Transverse colon (tissue), 4 donors: Measurements from ENCODE around the gene MAP2K5. TPM values are rescaled to one million over a fixed set of nuclear protein-coding genes. Genes with fewer than 3 reads are reported as not detected.

Source experiments
- DNase-seq: peaks from one replicate; pipeline ENCODE4 v3.0.0-alpha.2; 2019
- H3K27ac ChIP-seq, 4 donors: fragments of 200-600 bp; sonication (generic); 2 replicates each; pipeline ENCODE4 v1.5.1; 2016 to 2018; ENCODE audit warnings: inconsistent platforms in 4 of 4
- H3K27me3 ChIP-seq: fragments of 200-600 bp; sonication (generic); 2 replicates; pipeline ENCODE4 v1.5.1; 2017; ENCODE audit warnings: inconsistent platforms
- H3K36me3 ChIP-seq, 4 donors: fragments of 200-600 bp; sonication (generic); 2 replicates each; pipeline ENCODE4 v1.5.1; 2017 to 2019; ENCODE audit warnings: inconsistent platforms in 4 of 4
- H3K4me1 ChIP-seq, 4 donors: fragments of 200-600 bp; sonication (generic); 2 replicates each; pipeline ENCODE4 v1.5.1; 2017 to 2020; ENCODE audit warnings: inconsistent platforms in 4 of 4
- H3K4me3 ChIP-seq, 4 donors: fragments of 200-600 bp; sonication (generic); 1 replicate in 1 of 4; 2 replicates in 3 of 4; pipeline versions ENCODE4 v1.5.1 to v1.6.1; 2017 to 2019; ENCODE audit warnings: inconsistent platforms in 4 of 4
- H3K9me3 ChIP-seq, 2 donors: fragments of 200-600 bp; sonication (generic); 2 replicates each; pipeline ENCODE4 v1.5.1; 2017 to 2019; ENCODE audit warnings: inconsistent platforms in 2 of 2
- EP300 ChIP-seq: sonication (generic); formaldehyde crosslinking; IDR thresholded peaks from one replicate; pipeline ENCODE4 v1.6.1; 2017; ENCODE audit warnings: antibody characterized with exemption, low read depth
- POLR2A ChIP-seq: fragments of 450-650 bp; IDR thresholded peaks from one replicate; pipeline ENCODE4 v1.6.1; 2016; ENCODE audit warnings: antibody characterized with exemption, mild to moderate bottlenecking, moderate library complexity
- POLR2AphosphoS5 ChIP-seq, 3 donors: sonication (generic); formaldehyde crosslinking; IDR thresholded peaks; one replicate each; pipeline ENCODE4 v1.6.1; 2016; ENCODE audit warnings: antibody characterized with exemption in 3 of 3
- WGBS, 2 donors: methylation state at CpG; one replicate each; pipeline ENCODE4 v1.1.5; 2018; ENCODE audit warnings: low coverage in 1 of 2; 5-methylcytosine and 5-hydroxymethylcytosine counted together
- in situ Hi-C, 4 donors: fragments of 200-750 bp; cut with MboI; loops; one replicate each; pipeline versions ENCODE4 v1.15.0 to v1.15.1; 2017; ENCODE audit warnings: low sequenced_read_pairs in 3 of 4, low pct_ligation_motif_present in 1 of 4, low pct_unique_long_range_greater_than_20kb in 1 of 4
- intact Hi-C: fragments of 100-400 bp; cut with DNase I; formaldehyde crosslinking; loops from one replicate; pipeline ENCODE4 v1.15.1; 2023; ENCODE audit warnings: low total_unique reads
- total RNA-seq, 4 donors: library from RNA; depleted of rRNA; stranded (reverse); fragments of >200 nt; gene quantifications; one replicate each; pipeline ENCODE4 v1.1.0, GENCODE V29; 2016
- TF ChIP-seq, protein P1 (sequence below), 5 experiments: fragments of 200-600 bp in 3 of 5; fragments of 450-650 bp in 2 of 5; sonication (generic) in 3 of 5; IDR thresholded peaks; 1 replicate in 2 of 5; 2 replicates in 3 of 5; pipeline ENCODE4 v1.5.1; 2016 to 2017; ENCODE audit warnings: antibody characterized with exemption in 5 of 5, inconsistent platforms in 3 of 5, mild to moderate bottlenecking in 2 of 5, moderate library complexity in 1 of 5

The MAP2K5 gene
- total RNA-seq, 4 donors from 2014 or later, result 19.8 to 320 (median 21.1) TPM

DNA sequence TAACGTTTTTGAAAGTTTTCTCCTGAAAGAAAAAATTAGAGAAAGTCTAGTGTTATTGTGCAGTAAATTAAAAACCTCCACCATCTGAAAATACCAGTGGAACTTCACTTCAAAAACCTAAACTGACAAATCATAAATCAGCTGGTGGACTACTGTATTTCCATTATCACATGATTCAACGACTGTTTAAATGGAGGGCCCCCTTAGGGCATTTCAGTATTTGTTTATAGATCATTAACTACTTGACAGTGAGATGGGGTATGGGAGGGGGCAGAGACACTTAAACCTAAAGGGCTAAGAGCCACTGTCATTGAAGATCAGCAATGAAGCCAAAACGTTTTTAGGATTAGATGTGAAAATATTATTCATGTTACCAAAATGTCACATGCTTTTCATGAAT, 30.4 kb upstream of the MAP2K5 start:
- Histone ChIP-seq H3K4me1 (no peaks in the 10 kb centered on the region), H3K9me3 (no peaks in the 10 kb centered on the region), H3K27ac (no peak overlapping the region), H3K27me3 (no peaks in the 10 kb centered on the region), H3K4me3 (no peak overlapping the region), H3K36me3 (peaks cover 0 to 12% (median 0%) of the 10 kb centered on the region in 4 donors)
- TF ChIP-seq, protein P1, sequence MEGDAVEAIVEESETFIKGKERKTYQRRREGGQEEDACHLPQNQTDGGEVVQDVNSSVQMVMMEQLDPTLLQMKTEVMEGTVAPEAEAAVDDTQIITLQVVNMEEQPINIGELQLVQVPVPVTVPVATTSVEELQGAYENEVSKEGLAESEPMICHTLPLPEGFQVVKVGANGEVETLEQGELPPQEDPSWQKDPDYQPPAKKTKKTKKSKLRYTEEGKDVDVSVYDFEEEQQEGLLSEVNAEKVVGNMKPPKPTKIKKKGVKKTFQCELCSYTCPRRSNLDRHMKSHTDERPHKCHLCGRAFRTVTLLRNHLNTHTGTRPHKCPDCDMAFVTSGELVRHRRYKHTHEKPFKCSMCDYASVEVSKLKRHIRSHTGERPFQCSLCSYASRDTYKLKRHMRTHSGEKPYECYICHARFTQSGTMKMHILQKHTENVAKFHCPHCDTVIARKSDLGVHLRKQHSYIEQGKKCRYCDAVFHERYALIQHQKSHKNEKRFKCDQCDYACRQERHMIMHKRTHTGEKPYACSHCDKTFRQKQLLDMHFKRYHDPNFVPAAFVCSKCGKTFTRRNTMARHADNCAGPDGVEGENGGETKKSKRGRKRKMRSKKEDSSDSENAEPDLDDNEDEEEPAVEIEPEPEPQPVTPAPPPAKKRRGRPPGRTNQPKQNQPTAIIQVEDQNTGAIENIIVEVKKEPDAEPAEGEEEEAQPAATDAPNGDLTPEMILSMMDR (IDR thresholded peaks at IDR 0.05), result no peak
- TF ChIP-seq POLR2A (no peak), EP300 (no peak), POLR2AphosphoS5 (IDR thresholded peaks at IDR 0.05) (no peak)
- in situ Hi-C loops, result loop anchor here in 1 of 4 donors (10.0 kb wide), 1 partner anchor 323 kb away; no protein-coding TSS in a partner anchor
- no peak for DNase-seq
- intact Hi-C loops, result no loop called here
- 40 to 60% methylated on average over 3 of the region's 3 CpGs for WGBS, 2 donors

DNA sequence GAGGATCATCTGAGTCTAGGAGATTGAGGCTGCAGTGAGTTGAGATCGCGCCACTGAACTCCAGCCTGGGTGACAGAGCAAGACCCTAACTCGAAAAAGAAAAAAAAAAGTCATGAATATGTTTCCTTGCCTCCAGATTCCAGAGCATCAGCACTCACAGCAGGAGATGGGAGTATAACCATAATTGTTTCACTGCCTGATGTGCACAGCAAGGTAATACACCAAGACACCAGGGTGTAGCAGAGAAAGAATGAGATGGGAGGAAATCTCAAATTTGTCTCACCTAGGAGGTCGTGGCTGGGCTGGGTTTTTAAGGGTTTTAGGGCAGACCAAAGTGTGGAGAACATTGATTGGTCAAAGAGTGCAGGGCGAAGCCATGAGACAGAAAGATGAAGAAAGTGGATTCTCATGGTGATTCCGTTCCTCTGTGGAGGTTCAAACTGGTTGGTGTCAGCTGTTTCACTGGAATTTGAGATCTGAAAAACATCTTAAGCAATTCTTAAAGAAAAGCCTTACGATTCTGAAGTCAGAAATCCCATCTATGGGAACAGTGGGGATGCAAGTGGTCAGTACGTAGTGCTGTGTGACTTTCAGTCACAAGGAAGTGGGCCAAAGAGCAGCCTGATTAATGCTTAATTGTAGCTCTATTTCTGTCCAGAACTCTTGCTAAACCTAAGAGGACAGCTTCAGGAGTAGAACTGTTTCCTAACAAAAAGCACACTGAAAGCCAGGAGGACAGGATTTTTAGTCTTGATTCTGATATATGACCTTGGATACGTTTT, 29.4 kb upstream of the MAP2K5 start:
- TF ChIP-seq POLR2A (no peak), EP300 (no peak), POLR2AphosphoS5 (IDR thresholded peaks at IDR 0.05) (no peak)
- TF ChIP-seq, protein P1 (IDR thresholded peaks at IDR 0.05), result no peak
- no peak for DNase-seq
- H3K9me3 ChIP-seq, result no peaks in the 10 kb centered on the region
- no peaks in the 10 kb centered on the region for H3K27me3 ChIP-seq
- no peaks in the 10 kb centered on the region for H3K4me1 ChIP-seq
- intact Hi-C loops, result no loop called here
- H3K36me3 ChIP-seq, result peaks cover 0 to 12% (median 0%) of the 10 kb centered on the region in 4 donors
- no peak overlapping the region for H3K4me3 ChIP-seq
- no peak overlapping the region for H3K27ac ChIP-seq
- in situ Hi-C loops, result loop anchor here in 1 of 4 donors (10.0 kb wide), 1 partner anchor 322 kb away; no protein-coding TSS in a partner anchor
- 78 to 86% methylated on average over 7 to 9 of the region's 9 CpGs for WGBS, 2 donors

DNA sequence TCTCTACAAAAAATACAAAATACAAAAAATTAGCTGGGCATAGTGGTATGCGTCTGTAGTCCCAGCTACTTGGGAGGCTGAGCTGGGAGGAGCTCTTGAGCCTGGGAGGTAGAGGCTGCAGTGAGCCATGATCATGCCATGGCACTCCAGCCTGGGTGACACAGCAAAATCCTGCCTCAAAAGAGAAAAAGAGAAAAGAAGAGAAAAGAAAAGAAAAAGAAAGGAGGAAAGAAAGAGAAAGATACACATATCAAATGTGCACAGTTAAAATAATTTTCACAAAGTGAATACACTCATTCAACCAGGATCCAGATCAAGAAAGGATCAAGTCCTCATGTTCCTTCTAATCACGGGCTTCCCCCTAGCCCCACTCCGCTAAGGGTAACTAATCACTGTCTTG, 27.4 kb upstream of the MAP2K5 start:
- no peak overlapping the region for H3K27ac ChIP-seq
- intact Hi-C loops, result no loop called here
- no peak for DNase-seq
- in situ Hi-C loops, result loop anchor here in 1 of 4 donors (10.0 kb wide), 1 partner anchor 320 kb away; no protein-coding TSS in a partner anchor
- peaks cover 0 to 12% (median 0%) of the 10 kb centered on the region in 4 donors for H3K36me3 ChIP-seq
- TF ChIP-seq, protein P1 (IDR thresholded peaks at IDR 0.05), result no peak
- TF ChIP-seq POLR2AphosphoS5 (IDR thresholded peaks at IDR 0.05), result no peak
- no peaks in the 10 kb centered on the region for H3K27me3 ChIP-seq
- peaks cover 0 to 3% (median 1%) of the 10 kb centered on the region in 4 donors for H3K4me1 ChIP-seq
- H3K4me3 ChIP-seq, result no peak overlapping the region
- H3K9me3 ChIP-seq, result no peaks in the 10 kb centered on the region
- 89 to 98% methylated on average over 3 of the region's 3 CpGs for WGBS, 2 donors

DNA sequence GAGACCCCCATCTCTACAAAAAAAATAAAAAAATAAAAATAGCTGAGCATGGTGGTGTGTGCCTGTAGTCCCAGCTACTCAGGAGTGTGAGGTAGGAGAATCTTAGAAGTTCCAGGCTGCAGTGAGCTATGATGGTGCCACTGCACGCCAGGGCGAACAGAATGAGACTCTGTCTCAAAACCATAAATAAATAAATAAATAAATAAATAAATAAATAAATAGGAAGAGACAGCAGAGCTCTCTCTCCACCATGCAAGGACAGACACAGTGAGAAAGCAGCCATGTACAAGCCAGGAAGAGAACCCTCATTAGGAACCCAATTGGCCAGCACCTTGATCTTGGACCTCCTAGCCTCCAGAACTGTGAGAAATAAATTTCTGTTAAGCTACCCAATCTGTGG, 26.9 kb upstream of the MAP2K5 start:
- Histone ChIP-seq H3K27ac (no peak overlapping the region), H3K4me1 (peaks cover 0 to 8% (median 3%) of the 10 kb centered on the region in 4 donors), H3K36me3 (peaks cover 0 to 12% (median 0%) of the 10 kb centered on the region in 4 donors), H3K9me3 (no peaks in the 10 kb centered on the region), H3K27me3 (no peaks in the 10 kb centered on the region), H3K4me3 (no peak overlapping the region)
- intact Hi-C loops, result no loop called here
- WGBS, 2 donors, result 100% methylated on average over 2 of the region's 2 CpGs
- in situ Hi-C loops, result loop anchor here in 1 of 4 donors (10.0 kb wide), 1 partner anchor 319 kb away; no protein-coding TSS in a partner anchor
- DNase-seq, result no peak
- TF ChIP-seq, protein P1 (IDR thresholded peaks at IDR 0.05), result no peak
- TF ChIP-seq EP300 (no peak), POLR2AphosphoS5 (IDR thresholded peaks at IDR 0.05) (no peak), POLR2A (no peak)
